CD4-positive, alpha-beta T cell treated with Interleukin-4 for 1 hour (primary cell): ENCODE measurements around the gene TRIM38.
"Not testable (repeated sequence)": the region's sequence is repeated elsewhere in the genome, so short reads cannot be mapped to it uniquely, and the experiment has no call there.

Experiments
- DNase-seq, 2 donors: peaks; one replicate each; pipeline ENCODE4 v3.0.0-alpha.2; 2020 to 2022

The TRIM38 gene

DNA sequence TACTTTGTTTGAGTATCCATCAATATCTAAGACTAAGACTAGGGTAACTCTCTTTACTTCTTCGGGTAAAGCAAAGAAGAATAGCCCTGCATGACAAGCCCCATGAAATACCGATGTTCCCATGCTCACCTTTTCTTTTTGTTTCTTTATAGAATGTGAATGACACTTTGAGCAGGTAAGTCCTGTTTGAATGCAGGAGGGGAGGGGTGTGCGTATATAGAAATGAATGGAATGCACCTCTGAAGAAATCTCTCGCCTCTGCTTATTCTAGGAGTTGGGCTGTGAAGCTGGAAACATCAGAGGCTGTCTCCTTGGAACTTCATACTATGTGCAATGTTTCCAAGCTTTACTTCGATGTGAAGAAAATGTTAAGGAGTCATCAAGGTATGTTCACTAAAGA is 10.3 kb downstream of the TRIM38 start:
- DNase-seq = no peak

DNA sequence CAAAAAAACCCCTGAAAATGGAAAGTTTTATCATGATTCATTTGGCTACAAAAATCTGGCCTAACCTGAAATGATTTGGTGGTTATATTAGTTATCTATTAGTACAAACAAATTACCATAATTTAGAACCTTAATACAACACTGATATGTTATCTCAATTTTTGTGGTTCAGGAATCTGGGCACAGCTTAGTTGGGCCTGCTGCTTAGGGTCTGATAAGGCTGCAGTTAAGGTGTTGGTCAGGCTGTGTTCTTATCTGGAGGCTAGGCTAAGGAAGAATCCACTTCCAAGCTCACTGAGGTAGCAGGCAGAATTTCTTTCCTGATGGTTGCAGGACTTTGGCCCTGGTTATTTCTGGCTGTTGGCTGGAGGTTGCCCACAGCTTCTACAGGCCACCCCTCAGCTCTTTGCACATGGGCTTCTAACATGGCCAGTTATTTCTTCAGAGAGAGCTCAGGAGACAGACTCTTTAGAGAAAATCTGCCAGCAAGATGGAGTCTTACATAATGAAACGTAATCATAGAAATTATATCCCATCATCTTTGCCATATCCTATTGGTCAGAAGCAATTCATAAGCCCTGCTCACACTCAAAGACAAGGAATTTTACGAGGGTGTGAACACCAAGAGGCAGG is 11.4 kb downstream of the TRIM38 start:
- DNase-seq = no peak

- DNase-seq = no peak
These were observed 13.4 kb downstream of the TRIM38 start for GRCh38 chr6:25975923-25976560.

- no peak for DNase-seq
These were observed 18.3 kb downstream of the TRIM38 start for GRCh38 chr6:25980935-25981334.

- no peak for DNase-seq
These were observed 19.1 kb downstream of the TRIM38 start for GRCh38 chr6:25981568-25982263.

- no peak for DNase-seq
These were observed 21.7 kb downstream of the TRIM38 start for GRCh38 chr6:25984265-25984664.

DNA sequence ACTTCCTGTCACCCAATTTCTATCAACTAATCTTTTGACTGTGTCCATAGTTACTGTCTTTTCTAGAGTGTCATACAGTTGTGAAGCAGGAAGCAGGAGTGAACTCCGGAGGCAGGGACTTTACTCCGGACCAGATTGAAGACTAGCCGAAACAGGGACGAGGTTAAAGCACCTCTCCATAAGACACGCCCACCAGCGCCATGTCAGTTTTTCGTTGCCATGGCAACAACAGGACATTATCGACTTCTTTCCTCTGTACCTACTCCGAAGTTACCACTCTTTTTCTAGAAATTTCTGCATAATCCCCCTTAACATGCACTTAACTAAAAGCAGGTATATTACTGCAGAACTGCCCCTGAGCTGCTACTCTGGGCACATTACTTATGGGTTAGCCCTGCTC is 25.2 kb downstream of the TRIM38 start:
- DNase-seq = no peak

DNA sequence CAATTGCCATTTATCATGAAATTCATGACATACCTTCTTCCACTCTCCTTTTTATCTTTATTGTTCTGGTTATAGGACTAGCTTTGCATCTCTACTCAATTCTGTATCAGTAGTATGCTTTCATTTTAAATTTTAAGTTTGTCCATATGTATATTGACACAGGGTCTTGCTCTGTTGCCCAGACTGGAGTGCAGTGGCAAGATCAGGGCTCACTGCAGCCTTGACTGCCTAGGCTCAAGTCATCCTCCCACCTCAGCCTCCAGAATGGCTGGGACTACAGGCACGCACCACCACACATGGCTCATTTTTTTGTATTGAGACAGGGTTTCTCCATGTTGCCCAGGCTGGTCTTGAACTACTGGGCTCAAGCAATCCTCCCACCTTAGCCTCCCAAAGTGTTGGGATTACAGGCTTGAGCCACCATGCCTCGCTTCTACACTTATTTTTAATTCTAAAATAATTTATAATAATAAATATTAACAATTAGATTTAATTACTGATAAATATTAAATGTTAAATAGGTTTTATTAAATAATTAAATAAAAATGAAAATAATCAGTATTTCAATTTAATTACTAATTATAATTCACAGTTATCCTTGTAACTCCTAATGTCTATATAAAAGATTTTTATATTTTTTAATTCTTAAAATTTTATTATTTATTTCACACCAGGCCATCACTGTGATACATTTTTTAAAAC is 27.7 kb downstream of the TRIM38 start:
- DNase-seq = no peak

- peak; percentile 57 to 69 for DNase-seq
These were observed 29.3 kb downstream of the TRIM38 start for GRCh38 chr6:25991785-25992412.

- DNase-seq = peak; percentile 91 to 92
These were observed 30.1 kb downstream of the TRIM38 start for GRCh38 chr6:25992413-25993340.

DNA sequence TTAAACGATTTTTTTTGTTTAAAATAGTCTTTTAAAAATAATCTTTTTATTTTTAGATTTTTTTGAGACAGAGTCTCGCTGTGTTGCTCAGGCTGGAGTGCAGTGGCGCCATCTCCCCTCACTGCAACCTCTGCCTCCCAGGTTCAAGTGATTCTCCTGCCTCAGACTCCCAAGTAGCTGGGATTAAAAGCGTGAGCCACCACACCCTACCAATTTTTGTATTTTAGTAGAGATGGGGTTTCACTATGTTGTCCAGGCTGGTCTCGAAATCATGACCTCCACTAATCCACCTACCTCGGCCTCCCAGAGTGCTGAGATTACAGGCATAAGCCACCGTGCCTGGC is 30.7 kb downstream of the TRIM38 start:
- DNase-seq = not testable (repeated sequence)

DNA sequence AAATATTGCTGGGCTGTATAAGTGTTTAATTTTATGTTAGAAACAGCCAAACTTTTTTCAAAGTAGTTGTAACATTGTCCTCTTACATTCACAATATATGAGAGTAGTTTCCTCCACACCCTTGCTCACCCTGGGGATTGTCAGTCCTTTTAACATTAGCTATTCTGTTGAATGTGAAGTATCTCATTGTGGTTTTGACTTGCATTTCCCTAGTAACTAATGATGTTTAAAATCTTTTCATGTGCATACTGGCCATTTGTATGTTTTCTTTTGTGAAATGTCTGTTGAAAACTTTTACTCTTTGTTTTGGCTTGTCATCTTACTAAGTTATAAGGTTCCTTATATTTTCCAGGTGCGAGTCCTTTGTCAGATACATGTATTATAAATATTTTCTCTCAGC is 32.9 kb downstream of the TRIM38 start:
- DNase-seq = no peak

- DNase-seq = no peak
These were observed 35.3 kb downstream of the TRIM38 start for GRCh38 chr6:25997921-25998320.

- DNase-seq = no peak
These were observed 35.8 kb downstream of the TRIM38 start for GRCh38 chr6:25998379-25998778.

DNA sequence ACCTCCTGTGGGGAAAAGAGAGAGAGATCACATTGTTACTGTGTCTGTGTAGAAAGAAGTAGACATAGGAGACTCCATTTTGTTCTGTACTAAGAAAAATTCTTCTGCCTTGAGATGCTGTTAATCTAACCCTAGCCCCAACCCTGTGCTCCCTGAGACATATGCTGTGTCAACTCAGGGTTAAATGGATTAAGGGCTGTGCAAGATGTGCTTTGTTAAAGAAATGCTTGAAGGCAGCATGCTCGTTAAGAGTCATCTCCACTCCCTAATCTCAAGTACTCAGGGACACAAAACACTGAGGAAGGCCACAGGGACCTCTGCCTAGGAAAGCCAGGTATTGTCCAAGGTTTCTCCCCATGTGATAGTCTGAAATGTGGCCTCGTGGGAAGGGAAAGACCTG is 36.6 kb downstream of the TRIM38 start:
- not testable (repeated sequence) for DNase-seq

DNA sequence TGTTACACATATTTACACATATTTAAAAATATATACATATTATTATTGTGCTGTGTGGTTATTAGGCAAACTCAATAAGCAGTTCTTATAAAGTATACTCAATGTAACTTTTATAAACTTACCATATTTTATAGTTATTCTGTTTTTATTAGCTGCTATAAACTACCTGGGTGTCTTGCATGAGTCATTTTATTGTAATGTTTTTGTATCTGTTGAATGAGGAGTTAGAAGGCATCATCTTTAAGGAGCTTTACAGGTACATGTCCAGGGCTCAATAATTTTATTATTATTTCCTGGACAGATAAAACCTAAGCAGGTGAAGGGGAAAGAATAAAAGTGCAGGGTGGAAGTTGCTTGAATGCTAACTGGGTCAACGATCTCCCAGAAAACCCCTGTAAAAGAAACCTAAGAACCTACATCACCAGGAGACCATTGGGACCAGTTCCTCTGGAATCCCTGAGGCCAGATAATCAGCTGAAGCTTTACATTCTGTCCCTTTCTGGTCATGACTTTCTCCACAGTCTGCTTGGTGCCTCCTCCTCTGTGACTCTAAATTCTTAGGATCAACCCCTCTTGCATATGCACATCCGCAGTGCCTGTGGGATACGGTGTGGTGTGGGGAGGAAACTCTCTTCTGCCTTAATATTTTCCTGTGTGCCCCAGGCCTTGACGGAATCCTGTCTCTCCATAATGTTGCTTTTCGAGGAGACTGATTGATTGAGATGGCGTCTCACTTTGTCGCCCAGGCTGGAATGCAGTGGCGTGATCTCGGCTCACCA is 38.0 kb downstream of the TRIM38 start:
- no peak for DNase-seq

GRCh38 chr6:26003102-26003694 is 40.6 kb downstream of the TRIM38 start:
- DNase-seq = peak; percentile 42 to 57

DNA sequence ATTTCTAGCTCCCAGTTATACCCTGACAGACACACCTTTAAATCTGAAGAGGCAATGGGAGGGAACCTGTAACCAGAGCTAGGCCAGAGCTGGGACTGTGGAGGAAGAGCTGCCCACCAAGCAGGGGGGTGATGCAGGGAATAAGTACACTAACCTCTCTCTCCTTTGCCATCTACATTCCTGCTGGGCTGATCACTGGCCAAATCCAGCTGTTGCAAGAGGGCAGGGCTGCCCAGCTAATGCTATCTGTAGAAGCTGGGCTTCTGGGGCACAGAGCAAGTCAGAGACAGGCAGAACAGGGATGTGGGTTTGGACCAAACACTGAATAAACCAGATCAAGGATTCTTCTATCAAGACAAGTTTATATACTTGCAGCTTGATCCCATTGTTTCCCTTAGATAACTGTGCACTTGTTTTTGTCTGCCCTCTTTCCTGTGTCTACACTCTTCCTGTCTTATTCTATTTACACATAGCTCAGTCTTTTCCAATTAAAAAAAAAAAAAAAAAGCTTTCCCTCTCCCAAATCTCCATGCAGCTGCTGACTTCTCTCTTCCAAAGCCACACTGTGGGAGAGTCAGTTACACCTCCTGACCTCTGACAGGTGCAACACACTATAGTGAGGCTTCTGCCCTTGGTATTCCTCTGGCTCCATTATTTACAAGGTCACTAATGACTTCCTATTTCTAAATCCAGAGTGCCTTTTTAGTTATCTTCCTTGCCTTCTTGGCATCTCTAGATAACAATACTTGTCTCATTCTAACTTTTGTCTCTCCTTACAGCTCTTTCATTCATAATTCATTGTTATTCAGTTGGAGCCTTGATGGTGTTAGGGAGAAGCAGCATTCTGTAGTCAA is 43.7 kb downstream of the TRIM38 start:
- DNase-seq = no peak

DNA sequence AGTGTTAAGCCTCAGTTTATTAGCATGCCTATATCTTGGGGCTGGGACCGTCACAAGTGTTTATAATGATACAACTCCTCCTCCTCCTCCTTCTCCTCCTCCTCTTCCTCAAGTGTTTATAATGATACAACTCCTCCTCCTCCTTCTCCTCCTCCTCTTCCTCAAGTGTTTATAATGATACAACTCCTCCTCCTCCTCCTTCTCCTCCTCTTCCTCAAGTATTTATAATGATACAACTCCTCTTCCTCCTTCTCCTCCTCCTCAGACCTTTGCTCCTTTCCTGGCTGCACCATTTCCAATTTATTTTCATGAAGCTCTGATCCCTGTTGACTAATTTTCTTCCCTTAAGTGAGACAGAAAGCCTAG is 44.3 kb downstream of the TRIM38 start:
- not testable (repeated sequence) for DNase-seq

DNA sequence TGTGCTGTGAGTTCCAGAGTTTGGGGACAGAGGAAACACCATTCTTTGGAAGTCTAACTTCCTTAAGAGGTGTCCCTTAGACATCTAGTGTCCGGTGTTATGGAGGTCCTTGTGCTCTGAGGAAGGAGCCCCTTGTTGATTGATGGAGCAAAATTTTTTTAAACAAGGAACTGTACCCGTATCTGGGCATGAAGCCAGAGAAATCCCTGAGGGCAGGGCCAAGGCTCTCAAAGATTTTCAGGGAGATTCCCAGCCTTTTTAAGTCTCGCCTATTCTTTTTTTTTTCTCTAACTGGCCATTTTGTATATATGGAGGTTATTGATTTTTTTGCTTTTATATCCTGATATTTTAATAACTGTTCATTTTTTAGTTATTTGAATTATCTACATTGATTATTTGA is 45.9 kb downstream of the TRIM38 start:
- DNase-seq = no peak
